B cell (primary cell): ENCODE measurements around the gene REST. TPM values are rescaled to one million over a fixed set of nuclear protein-coding genes. Genes with fewer than 3 reads are reported as not detected.

Experiments
- ATAC-seq: fragments of 200-7000 bp; cut with Tn5 transposase; one replicate; pipeline ENCODE4 v1.10.0; 2021; ENCODE audit warnings: low read depth, mild to moderate bottlenecking, moderate number of reproducible peaks, moderate library complexity
- CTCF ChIA-PET: fragments of 350-600 bp; sonication (Branson Sonifier 250); formaldehyde crosslinking; loops from one replicate; lab custom pipeline; 2021; ENCODE audit warnings: antibody characterized with exemption, inconsistent platforms; lab: Charles Lee
- POLR2A ChIA-PET: fragments of 350-600 bp; sonication (Branson Sonifier 250); formaldehyde crosslinking; loops from one replicate; lab custom pipeline; 2021; ENCODE audit warnings: antibody characterized with exemption; lab: Charles Lee
- DNase-seq: peaks from one replicate; pipeline ENCODE4 v3.0.0; 2013
- H2AFZ ChIP-seq: 2 replicates; pipeline ENCODE4 v1.6.1; 2012; ENCODE audit warnings: mild to moderate bottlenecking, low read depth, low read length; ENCODE audit not compliant: insufficient read depth, poor library complexity, severe bottlenecking
- H3K27ac ChIP-seq, 2 donors: 1 replicate in 1 of 2; 2 replicates in 1 of 2; pipeline ENCODE4 v1.5.1; 2012 to 2013; ENCODE audit warnings: low read length in 2 of 2, mild to moderate bottlenecking in 2 of 2, moderate library complexity in 1 of 2
- H3K27me3 ChIP-seq, 4 experiments: fragments of 200-600 bp in 1 of 4; sonication (generic) in 1 of 4; replicated peaks in 1 of 4; 1 replicate in 2 of 4; 2 replicates in 2 of 4; pipeline versions ENCODE4 v1.6.1 to v1.7.0; 2013 to 2016; ENCODE audit warnings: low read length in 3 of 4, mild to moderate bottlenecking in 2 of 4, mixed read lengths in 1 of 4, moderate library complexity in 1 of 4; ENCODE audit not compliant: insufficient read depth in 4 of 4, control insufficient read depth in 3 of 4; ENCODE audit errors: control extremely low read depth in 1 of 4
- H3K36me3 ChIP-seq, 2 experiments: replicated peaks in 1 of 2; 1 replicate in 1 of 2; 2 replicates in 1 of 2; pipeline versions ENCODE4 v1.6.1 to v1.7.1; 2013; ENCODE audit warnings: low read length in 1 of 2; ENCODE audit not compliant: insufficient read depth in 2 of 2, control insufficient read depth in 1 of 2; ENCODE audit errors: control extremely low read depth in 1 of 2, extremely low read depth in 1 of 2
- H3K4me1 ChIP-seq, 2 donors: fragments of 200-600 bp in 1 of 2; sonication (generic) in 1 of 2; 1 replicate in 1 of 2; 2 replicates in 1 of 2; pipeline versions ENCODE4 v1.5.1 to v1.6.1; 2013 to 2017; ENCODE audit warnings: low read length in 2 of 2; ENCODE audit not compliant: control insufficient read depth in 2 of 2, insufficient read depth in 2 of 2
- H3K4me2 ChIP-seq: replicated peaks from 2 replicates; pipeline ENCODE3; 2012; ENCODE audit warnings: mild to moderate bottlenecking, low read depth, low read length; ENCODE audit not compliant: poor library complexity, severe bottlenecking
- H3K4me3 ChIP-seq, 5 experiments: fragments of 200-600 bp in 1 of 5; sonication (generic) in 1 of 5; 1 replicate in 3 of 5; 2 replicates in 2 of 5; pipeline versions ENCODE4 v1.5.1 to v1.7.0; 2011 to 2016; ENCODE audit warnings: low read length in 4 of 5, mild to moderate bottlenecking in 4 of 5, low read depth in 2 of 5, control low read depth in 1 of 5, moderate library complexity in 1 of 5; ENCODE audit not compliant: insufficient read depth in 1 of 5; ENCODE audit errors: control extremely low read depth in 1 of 5, extremely low read depth in 1 of 5
- H3K79me2 ChIP-seq: fragments of 200-600 bp; sonication (generic); one replicate; pipeline ENCODE4 v1.6.0; 2016; ENCODE audit warnings: low read length; ENCODE audit not compliant: control insufficient read depth, insufficient read depth
- H3K9ac ChIP-seq: fragments of 200-600 bp; sonication (generic); 2 replicates; pipeline ENCODE4 v1.6.1; 2017; ENCODE audit warnings: mild to moderate bottlenecking, low read length, moderate library complexity
- H3K9me3 ChIP-seq, 3 donors: one replicate each; pipeline versions ENCODE4 v1.6.1 to v1.7.1; 2013; ENCODE audit warnings: low read length in 2 of 3; ENCODE audit not compliant: control insufficient read depth in 2 of 3, insufficient read depth in 1 of 3; ENCODE audit errors: control extremely low read depth in 1 of 3
- H4K20me1 ChIP-seq: 2 replicates; pipeline ENCODE4 v1.6.0; 2012; ENCODE audit warnings: mild to moderate bottlenecking, low read length; ENCODE audit not compliant: insufficient read depth, control insufficient read depth, poor library complexity, severe bottlenecking
- H3K27ac Mint-ChIP-seq: one replicate; pipeline ENCODE4 v1.8.0; 2021; ENCODE audit warnings: mixed read lengths
- H3K27me3 Mint-ChIP-seq: one replicate; pipeline ENCODE4 v1.8.0; 2021; ENCODE audit warnings: mixed read lengths
- H3K4me1 Mint-ChIP-seq: one replicate; pipeline ENCODE4 v1.8.0; 2021; ENCODE audit warnings: mixed read lengths
- H3K4me3 Mint-ChIP-seq: one replicate; pipeline ENCODE4 v1.8.0; 2021; ENCODE audit warnings: mixed read lengths
- H3K9me3 Mint-ChIP-seq: one replicate; pipeline ENCODE4 v1.8.0; 2022; ENCODE audit warnings: mixed read lengths; ENCODE audit not compliant: insufficient read depth
- CTCF ChIP-seq: fragments of 200-600 bp; IDR thresholded peaks from one replicate; pipeline ENCODE4 v1.8.0; 2022; ENCODE audit warnings: antibody characterized with exemption, mild to moderate bottlenecking
- EZH2 ChIP-seq: IDR thresholded peaks from 2 replicates; pipeline ENCODE4 v1.6.1; 2012; ENCODE audit warnings: borderline replicate concordance, low read depth, mild to moderate bottlenecking, moderate library complexity, low read length; ENCODE audit not compliant: insufficient read depth, poor library complexity, severe bottlenecking
- WGBS: methylation state at CpG from one replicate; pipeline ENCODE4 v1.1.5; 2013; ENCODE audit warnings: missing lambda C conversion rate; ENCODE audit not compliant: insufficient coverage; 5-methylcytosine and 5-hydroxymethylcytosine counted together
- intact Hi-C: fragments of 100-400 bp; cut with micrococcal nuclease; formaldehyde crosslinking; loops from one replicate; pipeline ENCODE4 v1.10.0; 2022
- polyA plus RNA-seq: library from polyadenylated mRNA; depleted of rRNA; stranded (reverse); fragments of >200 nt; gene quantifications from 2 replicates; pipeline ENCODE4 v1.2.3, GENCODE V29; 2012
- total RNA-seq, 2 donors: library from RNA; stranded (reverse); fragments of 120-200 nt in 1 of 2; gene quantifications; 1 replicate in 1 of 2; 2 replicates in 1 of 2; pipeline versions ENCODE4 v1.2.3 to v1.2.4, GENCODE V29; 2013 to 2022

The REST gene
- total and polyA plus RNA-seq, 2 donors (not counting 1 experiment from before 2014, with no cell fraction given): 6.2 to 59.4 TPM

GRCh38 chr4:56973336-56973735 lies 65.6 kb downstream of the REST start:
- no peak overlapping the region for H3K9ac ChIP-seq
- no peak for TF ChIP-seq EZH2
- H3K27ac Mint-ChIP-seq: no peak overlapping the region
- no peaks in the 10 kb centered on the region for H3K27me3 ChIP-seq
- WGBS: no CpG with 5 or more reads among the region's 3 CpGs
- ChIA-PET CTCF (no interaction called here), POLR2A (no interaction called here)
- H3K4me1 ChIP-seq: peaks cover 8 to 23% of the 10 kb centered on the region in 2 donors
- peaks cover 19 to 47% of the 10 kb centered on the region in 2 experiments for H3K36me3 ChIP-seq
- intact Hi-C loops: no loop called here
- H3K4me3 ChIP-seq: no peak overlapping the region
- H3K4me3 Mint-ChIP-seq: no peak overlapping the region
- H3K9me3 Mint-ChIP-seq: no peaks in the 10 kb centered on the region
- no peak overlapping the region for H3K27ac ChIP-seq
- H3K79me2 ChIP-seq: peaks cover 41% of the 10 kb centered on the region
- H4K20me1 ChIP-seq: peaks cover 38% of the 10 kb centered on the region
- ATAC-seq: no peak
- no peaks in the 10 kb centered on the region for H3K9me3 ChIP-seq
- no peak overlapping the region for H3K4me2 ChIP-seq
- peaks cover 26% of the 10 kb centered on the region for H3K4me1 Mint-ChIP-seq
- H3K27me3 Mint-ChIP-seq: no peaks in the 10 kb centered on the region
- no peak overlapping the region for H2AFZ ChIP-seq
- DNase-seq: no peak

GRCh38 chr4:56976283-56976836 lies 68.7 kb downstream of the REST start:
- H3K4me3 ChIP-seq: peak overlapping the region; percentile 74 to 95 (median 91)
- H2AFZ ChIP-seq: peak overlapping the region; percentile 98
- DNase-seq (peak; percentile 29), ATAC-seq (no peak)
- peaks cover 51% of the 10 kb centered on the region for H3K4me1 Mint-ChIP-seq
- peaks cover 14 to 32% of the 10 kb centered on the region in 2 experiments for H3K36me3 ChIP-seq
- peak overlapping the region; percentile 88 for H3K9ac ChIP-seq
- H3K9me3 Mint-ChIP-seq: no peaks in the 10 kb centered on the region
- H3K27ac Mint-ChIP-seq: peak overlapping the region; percentile 74
- peak overlapping the region; percentile 95 for H3K4me2 ChIP-seq
- TF ChIP-seq CTCF: no peak
- TF ChIP-seq EZH2: no peak
- peaks cover 28 to 40% of the 10 kb centered on the region in 2 donors for H3K4me1 ChIP-seq
- WGBS: 6% methylated on average over 35 of the region's 35 CpGs
- no peaks in the 10 kb centered on the region for H3K27me3 ChIP-seq
- H3K4me3 Mint-ChIP-seq: peak overlapping the region; percentile 100
- H3K27me3 Mint-ChIP-seq: no peaks in the 10 kb centered on the region
- ChIA-PET CTCF (interaction anchor here (1.0 to 1.2 kb wide), 2 partner anchors 13 to 590 kb away, joined by 3 read pairs; no protein-coding TSS in a partner anchor), POLR2A (interaction anchor here (2.2 to 3.4 kb wide), 3 partner anchors 67 to 589 kb away, joined by 10 to 18 read pairs (median 11); partner anchors contain the start of genes AASDH and REST)
- H3K9me3 ChIP-seq: no peaks in the 10 kb centered on the region
- intact Hi-C loops: loop anchor here (5.0 kb wide), 2 partner anchors 154 to 1579 kb away; partner anchors contain the start of genes SPINK2 and TMEM165
- peaks cover 68% of the 10 kb centered on the region for H3K79me2 ChIP-seq
- peaks cover 55% of the 10 kb centered on the region for H4K20me1 ChIP-seq
- peak overlapping the region in 1 of 2 donors; percentile 84 for H3K27ac ChIP-seq
